Measurements from ENCODE around the gene RAP1A.
"Not testable (repeated sequence)": the region's sequence is repeated elsewhere in the genome, so short reads cannot be mapped to it uniquely, and the experiment has no call there.

RAP1A gene

DNA sequence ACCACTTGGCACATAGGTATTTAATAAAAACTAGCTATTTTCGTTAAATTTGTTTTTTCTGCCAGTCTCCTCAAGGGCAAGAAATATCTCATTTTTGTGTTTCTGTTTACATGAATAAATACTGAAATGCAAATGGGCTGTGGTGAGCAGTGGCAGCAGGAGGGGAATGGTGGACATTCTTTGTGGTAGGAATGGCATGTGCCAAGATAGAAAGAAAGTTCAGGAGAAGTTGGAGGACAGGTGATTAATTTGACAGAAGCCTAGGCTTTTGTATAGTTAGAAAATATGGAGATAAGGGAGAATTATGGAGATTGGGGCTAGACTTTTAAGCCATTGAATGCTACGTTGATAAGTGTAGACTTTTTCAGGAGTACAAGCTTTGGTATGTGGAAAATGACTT is 8.6 kb downstream of the RAP1A start:
- no peaks in the 10 kb centered on the region for H3K27me3 ChIP-seq (ENCODE audit: insufficient read depth, poor library complexity, severe bottlenecking)
- ATAC-seq (ENCODE audit: low read depth): no peak
- no peaks in the 10 kb centered on the region for H3K9me3 ChIP-seq (ENCODE audit: severe bottlenecking)
- 0 out of 2 replicates have a peak, but pooled peaks cover 6% of the 10 kb centered on the region for H3K36me3 ChIP-seq (ENCODE audit: low read depth)
- no peak overlapping the region for H3K4me3 ChIP-seq (ENCODE audit: severe bottlenecking)
- TF ChIP-seq, protein P1, sequence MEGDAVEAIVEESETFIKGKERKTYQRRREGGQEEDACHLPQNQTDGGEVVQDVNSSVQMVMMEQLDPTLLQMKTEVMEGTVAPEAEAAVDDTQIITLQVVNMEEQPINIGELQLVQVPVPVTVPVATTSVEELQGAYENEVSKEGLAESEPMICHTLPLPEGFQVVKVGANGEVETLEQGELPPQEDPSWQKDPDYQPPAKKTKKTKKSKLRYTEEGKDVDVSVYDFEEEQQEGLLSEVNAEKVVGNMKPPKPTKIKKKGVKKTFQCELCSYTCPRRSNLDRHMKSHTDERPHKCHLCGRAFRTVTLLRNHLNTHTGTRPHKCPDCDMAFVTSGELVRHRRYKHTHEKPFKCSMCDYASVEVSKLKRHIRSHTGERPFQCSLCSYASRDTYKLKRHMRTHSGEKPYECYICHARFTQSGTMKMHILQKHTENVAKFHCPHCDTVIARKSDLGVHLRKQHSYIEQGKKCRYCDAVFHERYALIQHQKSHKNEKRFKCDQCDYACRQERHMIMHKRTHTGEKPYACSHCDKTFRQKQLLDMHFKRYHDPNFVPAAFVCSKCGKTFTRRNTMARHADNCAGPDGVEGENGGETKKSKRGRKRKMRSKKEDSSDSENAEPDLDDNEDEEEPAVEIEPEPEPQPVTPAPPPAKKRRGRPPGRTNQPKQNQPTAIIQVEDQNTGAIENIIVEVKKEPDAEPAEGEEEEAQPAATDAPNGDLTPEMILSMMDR (IDR thresholded peaks at IDR 0.05; ENCODE audit: poor library complexity, severe bottlenecking): no peak
- H3K27ac ChIP-seq (ENCODE audit: poor library complexity, severe bottlenecking): no peak overlapping the region
- DNase-seq (ENCODE audit: low spot score): no peak
- no peaks in the 10 kb centered on the region for H3K4me1 ChIP-seq (ENCODE audit: insufficient read depth, poor library complexity, severe bottlenecking)

DNA sequence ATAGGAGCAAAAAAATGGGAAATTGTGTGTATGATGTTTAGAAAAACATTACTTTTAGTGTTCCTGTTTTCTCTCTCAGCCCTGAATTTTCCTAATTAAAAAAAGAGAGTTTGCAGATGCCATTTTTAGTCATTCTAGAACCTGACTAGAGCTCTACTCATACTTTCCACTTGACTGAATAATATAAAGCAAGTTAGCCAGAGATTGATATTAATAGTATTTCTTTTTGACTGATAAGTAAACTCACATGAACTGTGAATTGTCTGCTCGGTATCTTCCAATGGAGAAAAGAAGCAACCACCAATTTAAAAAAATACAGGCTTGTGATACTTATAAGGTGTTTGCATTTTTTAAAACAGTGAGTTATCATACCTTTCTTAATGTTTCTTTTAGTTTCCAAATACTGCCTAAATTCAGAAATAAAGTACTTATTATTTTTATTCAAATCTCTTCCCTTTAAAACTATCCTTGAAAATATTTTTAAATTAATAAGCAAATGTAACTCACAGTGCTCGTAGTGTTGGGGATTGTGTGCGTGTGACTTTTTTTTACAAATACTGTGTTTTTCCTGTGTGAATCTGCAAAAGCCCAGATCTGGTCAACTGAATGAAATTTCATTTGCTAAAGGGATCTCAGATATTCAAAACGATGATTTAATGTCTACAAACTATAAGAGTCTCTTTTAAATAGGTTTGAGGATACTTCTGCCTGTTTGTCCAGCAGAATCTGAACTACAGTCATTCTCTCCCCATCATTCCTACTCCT is 9.8 kb downstream of the RAP1A start:
- ATAC-seq (ENCODE audit: low read depth) (no peak), DNase-seq (ENCODE audit: low spot score) (no peak)
- H3K27ac ChIP-seq (ENCODE audit: poor library complexity, severe bottlenecking): no peak overlapping the region
- 0 out of 2 replicates have a peak, but pooled peaks cover 2% of the 10 kb centered on the region for H3K36me3 ChIP-seq (ENCODE audit: low read depth)
- H3K27me3 ChIP-seq (ENCODE audit: insufficient read depth, poor library complexity, severe bottlenecking): no peaks in the 10 kb centered on the region
- H3K9me3 ChIP-seq (ENCODE audit: severe bottlenecking): no peaks in the 10 kb centered on the region
- no peak overlapping the region for H3K4me3 ChIP-seq (ENCODE audit: severe bottlenecking)
- H3K4me1 ChIP-seq (ENCODE audit: insufficient read depth, poor library complexity, severe bottlenecking): no peaks in the 10 kb centered on the region
- TF ChIP-seq, protein P1 (IDR thresholded peaks at IDR 0.05; ENCODE audit: poor library complexity, severe bottlenecking): no peak

DNA sequence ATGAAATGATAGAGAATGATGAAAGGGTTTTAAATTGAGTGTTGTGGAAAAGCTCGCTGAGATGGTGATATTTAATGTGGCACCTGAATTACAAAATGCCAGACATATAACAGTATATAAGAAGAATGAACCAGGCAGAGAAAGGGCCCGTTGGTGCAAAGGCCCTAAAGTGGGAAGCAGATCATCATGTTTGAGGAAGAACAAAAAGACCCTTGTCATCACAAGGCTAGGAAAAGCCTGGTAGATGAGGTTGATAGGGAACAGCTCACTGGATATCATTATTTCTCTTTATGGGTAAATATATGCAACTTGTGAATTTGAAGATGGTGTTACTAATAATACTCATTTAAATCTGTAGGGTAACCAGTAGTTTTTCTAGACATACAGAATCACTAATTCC is 11.0 kb downstream of the RAP1A start:
- Histone ChIP-seq H3K4me1 (ENCODE audit: insufficient read depth, poor library complexity, severe bottlenecking) (no peaks in the 10 kb centered on the region), H3K27ac (ENCODE audit: poor library complexity, severe bottlenecking) (no peak overlapping the region), H3K36me3 (ENCODE audit: low read depth) (no peaks in the 10 kb centered on the region), H3K4me3 (ENCODE audit: severe bottlenecking) (no peak overlapping the region), H3K9me3 (ENCODE audit: severe bottlenecking) (no peaks in the 10 kb centered on the region), H3K27me3 (ENCODE audit: insufficient read depth, poor library complexity, severe bottlenecking) (no peaks in the 10 kb centered on the region)
- DNase-seq (ENCODE audit: low spot score): no peak
- no peak for ATAC-seq (ENCODE audit: low read depth)
- TF ChIP-seq, protein P1 (IDR thresholded peaks at IDR 0.05; ENCODE audit: poor library complexity, severe bottlenecking): no peak

DNA sequence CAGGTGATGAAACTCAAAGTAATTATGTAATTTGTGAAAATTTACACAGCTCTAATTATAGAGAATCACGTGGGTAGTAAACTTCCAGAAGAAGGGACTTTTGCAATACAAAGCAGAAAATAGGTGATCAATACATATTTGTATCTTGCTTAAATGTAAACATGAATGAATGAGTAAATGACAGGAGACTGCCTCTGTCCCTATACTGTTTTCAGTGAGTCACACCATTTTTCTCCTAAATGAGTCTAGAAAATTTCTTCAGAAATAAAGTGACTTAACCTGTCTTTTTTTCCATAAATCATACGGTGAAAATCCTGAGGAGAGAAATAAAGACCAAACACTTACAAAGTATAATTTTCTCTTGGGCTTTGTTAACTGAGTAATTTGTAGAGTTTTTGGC is 11.9 kb downstream of the RAP1A start:
- TF ChIP-seq, protein P1 (IDR thresholded peaks at IDR 0.05; ENCODE audit: poor library complexity, severe bottlenecking): no peak
- no peak for DNase-seq (ENCODE audit: low spot score)
- Histone ChIP-seq H3K4me3 (ENCODE audit: severe bottlenecking) (no peak overlapping the region), H3K36me3 (ENCODE audit: low read depth) (no peaks in the 10 kb centered on the region), H3K4me1 (ENCODE audit: insufficient read depth, poor library complexity, severe bottlenecking) (no peaks in the 10 kb centered on the region), H3K27me3 (ENCODE audit: insufficient read depth, poor library complexity, severe bottlenecking) (no peaks in the 10 kb centered on the region), H3K9me3 (ENCODE audit: severe bottlenecking) (no peaks in the 10 kb centered on the region), H3K27ac (ENCODE audit: poor library complexity, severe bottlenecking) (no peak overlapping the region)
- no peak for ATAC-seq (ENCODE audit: low read depth)

DNA sequence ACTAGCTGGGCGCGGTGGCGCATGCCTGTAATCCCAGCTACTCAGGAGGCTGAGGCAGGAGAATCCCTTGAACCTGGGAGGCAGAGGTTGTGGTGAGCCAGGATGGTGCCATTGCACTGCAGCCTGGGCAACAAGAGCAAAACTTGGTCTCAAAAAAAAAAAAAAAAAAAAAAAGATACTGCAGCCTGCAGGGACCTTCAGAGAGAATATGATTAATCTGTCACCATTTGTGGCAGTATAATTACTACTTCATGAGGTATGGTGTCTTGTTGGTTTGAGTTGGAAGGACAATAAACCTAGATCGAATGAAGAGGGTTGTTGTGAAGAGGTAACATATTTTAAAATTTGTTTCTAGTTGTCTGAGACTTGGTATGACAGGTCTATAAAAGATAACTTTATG is 13.2 kb downstream of the RAP1A start:
- not testable (repeated sequence) for H3K4me1 ChIP-seq (ENCODE audit: insufficient read depth, poor library complexity, severe bottlenecking); H3K9me3 ChIP-seq (ENCODE audit: severe bottlenecking); H3K36me3 ChIP-seq (ENCODE audit: low read depth); ATAC-seq (ENCODE audit: low read depth); H3K4me3 ChIP-seq (ENCODE audit: severe bottlenecking); DNase-seq (ENCODE audit: low spot score); H3K27ac ChIP-seq (ENCODE audit: poor library complexity, severe bottlenecking); H3K27me3 ChIP-seq (ENCODE audit: insufficient read depth, poor library complexity, severe bottlenecking)

Measured in RWPE2 (cell line).